Tibial nerve (tissue), 3 donors: ENCODE data around the gene DIAPH1.

Experiments
- CTCF ChIP-seq, 5 experiments: fragments of 200-600 bp in 3 of 5; fragments of 450-650 bp in 2 of 5; sonication (generic) in 3 of 5; IDR thresholded peaks; one replicate each; pipeline ENCODE4 v1.5.1; 2016 to 2019; ENCODE audit warnings: antibody characterized with exemption in 5 of 5, mild to moderate bottlenecking in 3 of 5, moderate library complexity in 2 of 5
- POLR2A ChIP-seq, 2 donors: fragments of 450-650 bp; IDR thresholded peaks; one replicate each; pipeline ENCODE4 v1.6.1; 2017; ENCODE audit warnings: antibody characterized with exemption in 2 of 2, mild to moderate bottlenecking in 2 of 2, moderate library complexity in 2 of 2

GRCh38 chr5:141647851-141648250, 29.1 kb upstream of the DIAPH1 start:
- TF ChIP-seq CTCF (IDR thresholded peaks at IDR 0.05) (no peak), POLR2A (IDR thresholded peaks at IDR 0.05) (no peak)
